Tibial nerve (tissue), 4 donors: ENCODE measurements around the gene HEG1. TPM values are rescaled to one million over a fixed set of nuclear protein-coding genes. Genes with fewer than 3 reads are reported as not detected.

ENCODE experiments used
- DNase-seq, 2 donors: peaks; one replicate each; pipeline ENCODE4 v3.0.0-alpha.2; 2019; ENCODE audit warnings: low spot score in 2 of 2
- H3K27ac ChIP-seq, 4 donors: fragments of 200-600 bp; sonication (generic) in 3 of 4; one replicate each; pipeline ENCODE4 v1.5.1; 2017 to 2019; ENCODE audit warnings: mild to moderate bottlenecking in 1 of 4
- H3K27me3 ChIP-seq, 2 donors: fragments of 200-600 bp; sonication (generic) in 1 of 2; one replicate each; pipeline versions ENCODE4 v1.5.1 to v1.6.0; 2017 to 2019
- H3K36me3 ChIP-seq, 3 donors: fragments of 200-600 bp; sonication (generic); one replicate each; pipeline ENCODE4 v1.5.1; 2018 to 2019
- H3K4me1 ChIP-seq, 4 donors: fragments of 200-600 bp; sonication (generic) in 3 of 4; one replicate each; pipeline ENCODE4 v1.5.1; 2017 to 2019
- H3K4me3 ChIP-seq, 4 donors: fragments of 200-600 bp; sonication (generic) in 3 of 4; one replicate each; pipeline ENCODE4 v1.5.1; 2017 to 2019; ENCODE audit warnings: mild to moderate bottlenecking in 1 of 4, moderate library complexity in 1 of 4
- H3K9me3 ChIP-seq, 4 donors: fragments of 200-600 bp; sonication (generic) in 3 of 4; one replicate each; pipeline ENCODE4 v1.5.1; 2017 to 2019
- EP300 ChIP-seq, 2 donors: sonication (generic); formaldehyde crosslinking; IDR thresholded peaks; one replicate each; pipeline ENCODE4 v1.6.1; 2017; ENCODE audit warnings: antibody characterized with exemption in 2 of 2, mild to moderate bottlenecking in 1 of 2
- POLR2A ChIP-seq, 2 donors: fragments of 450-650 bp; IDR thresholded peaks; one replicate each; pipeline ENCODE4 v1.6.1; 2017; ENCODE audit warnings: antibody characterized with exemption in 2 of 2, mild to moderate bottlenecking in 2 of 2, moderate library complexity in 2 of 2
- WGBS, 2 donors: methylation state at CpG; one replicate each; pipeline ENCODE4 v1.1.5; 2018; 5-methylcytosine and 5-hydroxymethylcytosine counted together
- total RNA-seq, 4 donors: library from RNA; depleted of rRNA; stranded (reverse); fragments of >200 nt; gene quantifications; one replicate each; pipeline ENCODE4 v1.1.0, GENCODE V29; 2016
- TF ChIP-seq, protein P1 (sequence below), 5 experiments: fragments of 200-600 bp in 3 of 5; fragments of 450-650 bp in 2 of 5; sonication (generic) in 3 of 5; IDR thresholded peaks; one replicate each; pipeline ENCODE4 v1.5.1; 2016 to 2019; ENCODE audit warnings: antibody characterized with exemption in 5 of 5, mild to moderate bottlenecking in 3 of 5, moderate library complexity in 2 of 5

The HEG1 gene
- total RNA-seq, 4 donors from 2014 or later, result 26.8 to 59.1 (median 42.5) TPM

DNA sequence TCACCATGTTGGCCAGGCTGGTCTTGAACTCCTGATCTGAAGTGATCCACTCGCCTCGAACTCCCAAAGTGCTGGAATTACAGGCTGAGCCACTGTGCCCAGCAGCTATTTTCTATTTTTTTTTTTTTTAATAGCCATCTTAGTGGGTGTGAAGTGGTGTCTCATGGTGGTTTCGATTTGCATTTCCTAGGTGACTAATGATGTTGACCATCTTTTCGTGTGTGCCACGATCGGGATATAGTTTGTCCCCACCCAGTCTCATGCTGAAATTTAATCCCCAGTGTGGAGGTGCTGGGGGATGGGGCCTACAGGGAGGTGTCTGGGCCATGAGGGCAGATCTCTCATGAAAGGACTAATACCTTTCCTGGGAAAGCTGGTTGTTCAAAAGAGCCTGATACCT lies 79.4 kb downstream of the HEG1 start:
- Histone ChIP-seq H3K9me3 (no peaks in the 10 kb centered on the region), H3K27ac (no peak overlapping the region), H3K27me3 (no peaks in the 10 kb centered on the region), H3K4me3 (no peak overlapping the region), H3K4me1 (no peaks in the 10 kb centered on the region), H3K36me3 (peaks cover 0 to 63% (median 0%) of the 10 kb centered on the region in 3 donors)
- no peak for DNase-seq
- no peak for TF ChIP-seq POLR2A (IDR thresholded peaks at IDR 0.05)
- TF ChIP-seq, protein P1, sequence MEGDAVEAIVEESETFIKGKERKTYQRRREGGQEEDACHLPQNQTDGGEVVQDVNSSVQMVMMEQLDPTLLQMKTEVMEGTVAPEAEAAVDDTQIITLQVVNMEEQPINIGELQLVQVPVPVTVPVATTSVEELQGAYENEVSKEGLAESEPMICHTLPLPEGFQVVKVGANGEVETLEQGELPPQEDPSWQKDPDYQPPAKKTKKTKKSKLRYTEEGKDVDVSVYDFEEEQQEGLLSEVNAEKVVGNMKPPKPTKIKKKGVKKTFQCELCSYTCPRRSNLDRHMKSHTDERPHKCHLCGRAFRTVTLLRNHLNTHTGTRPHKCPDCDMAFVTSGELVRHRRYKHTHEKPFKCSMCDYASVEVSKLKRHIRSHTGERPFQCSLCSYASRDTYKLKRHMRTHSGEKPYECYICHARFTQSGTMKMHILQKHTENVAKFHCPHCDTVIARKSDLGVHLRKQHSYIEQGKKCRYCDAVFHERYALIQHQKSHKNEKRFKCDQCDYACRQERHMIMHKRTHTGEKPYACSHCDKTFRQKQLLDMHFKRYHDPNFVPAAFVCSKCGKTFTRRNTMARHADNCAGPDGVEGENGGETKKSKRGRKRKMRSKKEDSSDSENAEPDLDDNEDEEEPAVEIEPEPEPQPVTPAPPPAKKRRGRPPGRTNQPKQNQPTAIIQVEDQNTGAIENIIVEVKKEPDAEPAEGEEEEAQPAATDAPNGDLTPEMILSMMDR (IDR thresholded peaks at IDR 0.05), result no peak
- no peak for TF ChIP-seq EP300 (IDR thresholded peaks at IDR 0.05)
- 94 to 95% methylated on average over 6 of the region's 6 CpGs for WGBS, 2 donors

DNA sequence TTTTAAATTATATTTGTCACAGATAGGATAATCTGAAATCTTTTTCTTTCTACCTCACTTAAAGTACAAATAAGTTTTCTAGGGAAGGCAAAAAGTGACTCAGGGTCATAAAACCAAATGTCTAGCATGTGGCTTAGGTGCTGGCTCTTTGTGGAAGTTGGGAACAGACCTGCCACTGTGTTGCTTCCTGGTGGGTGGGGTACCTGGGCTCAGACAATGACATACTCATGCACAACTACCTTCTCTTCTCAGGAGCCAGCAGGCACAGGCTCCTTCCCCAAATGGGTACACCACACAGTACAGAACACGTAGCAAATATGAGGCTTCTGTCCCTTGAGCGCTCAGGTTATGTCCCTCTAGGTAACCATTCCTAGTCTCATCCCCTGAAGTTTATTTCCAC lies 81.1 kb downstream of the HEG1 start:
- TF ChIP-seq EP300 (IDR thresholded peaks at IDR 0.05) (no peak), POLR2A (IDR thresholded peaks at IDR 0.05) (no peak)
- TF ChIP-seq, protein P1 (IDR thresholded peaks at IDR 0.05), result no peak
- no peak overlapping the region for H3K4me3 ChIP-seq
- H3K36me3 ChIP-seq, result peaks cover 0 to 73% (median 0%) of the 10 kb centered on the region in 3 donors

DNA sequence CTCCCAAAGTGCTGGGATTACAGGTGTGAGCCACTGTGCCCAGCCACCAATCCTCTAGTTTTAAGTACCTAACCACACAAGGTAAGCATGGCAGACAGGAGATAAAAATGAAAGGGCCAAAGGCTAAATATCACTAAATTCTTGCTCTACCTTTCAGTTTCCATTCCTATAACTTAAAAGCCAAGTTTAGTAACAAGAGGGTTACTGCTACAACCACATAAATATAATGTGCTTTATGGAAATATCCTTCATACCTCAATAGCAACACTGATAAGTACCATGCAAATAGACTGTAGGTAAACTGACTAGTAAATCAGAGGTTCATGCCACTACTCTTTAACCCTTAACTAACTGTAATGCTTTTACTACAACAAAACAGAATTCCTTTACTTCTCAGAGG lies 82.5 kb downstream of the HEG1 start:
- H3K27ac ChIP-seq, result no peak overlapping the region
- H3K9me3 ChIP-seq, result no peaks in the 10 kb centered on the region
- H3K27me3 ChIP-seq, result no peaks in the 10 kb centered on the region
- TF ChIP-seq EP300 (IDR thresholded peaks at IDR 0.05) (no peak), POLR2A (IDR thresholded peaks at IDR 0.05) (no peak)
- TF ChIP-seq, protein P1 (IDR thresholded peaks at IDR 0.05), result no peak
- H3K4me3 ChIP-seq, result no peak overlapping the region
- no peak for DNase-seq
- no peaks in the 10 kb centered on the region for H3K4me1 ChIP-seq
- peaks cover 0 to 87% (median 0%) of the 10 kb centered on the region in 3 donors for H3K36me3 ChIP-seq

More for the DNA sequence above, 81.1 kb downstream of the HEG1 start:
- Histone ChIP-seq H3K4me1 (no peaks in the 10 kb centered on the region), H3K27ac (no peak overlapping the region), H3K9me3 (no peaks in the 10 kb centered on the region), H3K27me3 (no peaks in the 10 kb centered on the region)
- no peak for DNase-seq
- WGBS, 2 donors, result 94 to 100% methylated on average over 2 of the region's 2 CpGs

- WGBS, 2 donors, result 88 to 91% methylated on average over 3 of the region's 3 CpGs
- H3K27me3 ChIP-seq, result no peaks in the 10 kb centered on the region
- TF ChIP-seq EP300 (IDR thresholded peaks at IDR 0.05) (no peak), POLR2A (IDR thresholded peaks at IDR 0.05) (no peak)
- TF ChIP-seq, protein P1 (IDR thresholded peaks at IDR 0.05), result no peak
- peaks cover 0 to 88% (median 0%) of the 10 kb centered on the region in 3 donors for H3K36me3 ChIP-seq
- peaks cover 0 to 4% (median 0%) of the 10 kb centered on the region in 4 donors for H3K4me1 ChIP-seq
- DNase-seq, result no peak
- peak overlapping the region in 1 of 4 donors; percentile 54 for H3K27ac ChIP-seq
- no peak overlapping the region for H3K4me3 ChIP-seq
- H3K9me3 ChIP-seq, result no peaks in the 10 kb centered on the region
Measured at GRCh38 chr3:124972457-124972856, 83.3 kb downstream of the HEG1 start.

- Histone ChIP-seq H3K27ac (no peak overlapping the region), H3K36me3 (peaks cover 0 to 66% (median 0%) of the 10 kb centered on the region in 3 donors), H3K4me3 (no peak overlapping the region), H3K4me1 (peaks cover 0 to 9% (median 0%) of the 10 kb centered on the region in 4 donors), H3K27me3 (no peaks in the 10 kb centered on the region), H3K9me3 (no peaks in the 10 kb centered on the region)
- 92 to 94% methylated on average over 18 of the region's 18 CpGs for WGBS, 2 donors
- TF ChIP-seq EP300 (IDR thresholded peaks at IDR 0.05) (no peak), POLR2A (IDR thresholded peaks at IDR 0.05) (no peak)
- TF ChIP-seq, protein P1 (IDR thresholded peaks at IDR 0.05), result no peak
- DNase-seq, result no peak
Measured at GRCh38 chr3:124969963-124970722, 85.7 kb downstream of the HEG1 start.
